Activated T-helper 17 cell treated with anti-CD3 and anti-CD28 coated beads, Interleukin-2, amount 50 U/mL, for 72 hours (primary cell): ENCODE results near the gene ADIRF. TPM values are rescaled to one million over a fixed set of nuclear protein-coding genes. Genes with fewer than 3 reads are reported as not detected.
"Not testable (repeated sequence)": the region's sequence is repeated elsewhere in the genome, so short reads cannot be mapped to it uniquely, and the experiment has no call there.

Source experiments
- ATAC-seq: fragments of 150-1000 bp; cut with Tn5 transposase; replicated peaks from 2 replicates; pipeline ENCODE4 v1.10.0; 2021; ENCODE audit warnings: mild to moderate bottlenecking, moderate library complexity
- H3K27ac Mint-ChIP-seq: one replicate; pipeline ENCODE4 v1.8.0; 2022; ENCODE audit warnings: mixed read lengths
- H3K27me3 Mint-ChIP-seq: one replicate; pipeline ENCODE4 v1.8.0; 2022; ENCODE audit warnings: mixed read lengths
- H3K36me3 Mint-ChIP-seq: one replicate; pipeline ENCODE4 v1.8.0; 2022; ENCODE audit warnings: low read depth, mild to moderate bottlenecking, mixed read lengths
- H3K4me1 Mint-ChIP-seq: one replicate; pipeline ENCODE4 v1.8.0; 2022; ENCODE audit warnings: mixed read lengths
- H3K4me3 Mint-ChIP-seq: one replicate; pipeline ENCODE4 v1.8.0; 2022; ENCODE audit warnings: mild to moderate bottlenecking, mixed read lengths
- H3K9me3 Mint-ChIP-seq: one replicate; pipeline ENCODE4 v1.8.0; 2022; ENCODE audit warnings: mixed read lengths
- total RNA-seq, 2 donors: library from RNA; stranded (reverse); gene quantifications; one replicate each; pipeline ENCODE4 v1.2.3, GENCODE V29; 2022

ADIRF gene
- total RNA-seq, 2 donors from 2014 or later: not detected

GRCh38 chr10:87007124-87007523 lies 38.8 kb downstream of the ADIRF start:
- not testable (repeated sequence) for H3K27ac Mint-ChIP-seq, H3K27me3 Mint-ChIP-seq, H3K9me3 Mint-ChIP-seq, H3K36me3 Mint-ChIP-seq, ATAC-seq, H3K4me1 Mint-ChIP-seq, H3K4me3 Mint-ChIP-seq

DNA sequence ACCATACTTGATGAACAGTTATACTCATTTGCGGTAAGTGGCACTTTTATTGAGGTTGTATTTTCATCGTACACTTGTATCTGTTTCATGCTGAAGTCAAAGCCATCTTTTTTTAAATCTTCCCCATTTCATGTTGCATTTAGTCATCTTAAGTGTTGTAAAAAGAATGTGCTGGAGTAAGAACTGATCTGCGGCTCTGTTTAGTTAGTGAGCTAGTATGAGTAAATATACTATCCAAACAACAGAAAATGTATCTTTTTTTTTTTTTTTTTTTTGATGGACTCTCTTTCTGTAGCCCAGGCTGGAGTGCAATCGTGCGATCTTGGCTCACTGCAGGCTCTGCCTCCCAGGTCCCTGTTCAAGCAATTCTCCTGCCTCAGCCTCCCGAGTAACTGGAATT lies 39.4 kb downstream of the ADIRF start:
- H3K36me3 Mint-ChIP-seq, H3K4me3 Mint-ChIP-seq, H3K27ac Mint-ChIP-seq, H3K9me3 Mint-ChIP-seq, H3K4me1 Mint-ChIP-seq, ATAC-seq, H3K27me3 Mint-ChIP-seq: not testable (repeated sequence)

DNA sequence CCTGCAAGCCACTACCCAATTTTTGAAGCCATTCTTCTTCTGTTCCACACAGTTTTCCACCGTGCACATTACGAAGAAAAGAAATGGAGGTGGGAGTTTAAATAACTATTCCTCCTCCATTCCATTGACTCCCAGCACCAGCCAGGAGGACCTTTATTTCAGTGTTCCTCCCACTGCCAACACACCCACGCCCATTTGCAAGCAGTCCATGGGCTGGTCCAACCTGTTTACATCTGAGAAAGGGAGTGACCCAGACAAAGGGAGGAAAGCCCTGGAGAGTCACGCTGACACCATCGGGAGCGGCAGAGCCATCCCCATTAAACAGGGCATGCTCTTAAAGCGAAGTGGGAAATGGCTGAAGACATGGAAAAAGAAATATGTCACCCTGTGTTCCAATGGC lies 40.0 kb downstream of the ADIRF start:
- H3K4me3 Mint-ChIP-seq, H3K27ac Mint-ChIP-seq, H3K4me1 Mint-ChIP-seq, H3K27me3 Mint-ChIP-seq, ATAC-seq, H3K9me3 Mint-ChIP-seq, H3K36me3 Mint-ChIP-seq: not testable (repeated sequence)

GRCh38 chr10:87009134-87009696 lies 40.9 kb downstream of the ADIRF start:
- not testable (repeated sequence) for H3K4me3 Mint-ChIP-seq, H3K9me3 Mint-ChIP-seq, H3K36me3 Mint-ChIP-seq, H3K27me3 Mint-ChIP-seq, H3K27ac Mint-ChIP-seq, H3K4me1 Mint-ChIP-seq, ATAC-seq

- not testable (repeated sequence) for H3K36me3 Mint-ChIP-seq, H3K27ac Mint-ChIP-seq, H3K27me3 Mint-ChIP-seq, ATAC-seq, H3K4me3 Mint-ChIP-seq, H3K9me3 Mint-ChIP-seq, H3K4me1 Mint-ChIP-seq
Measured at GRCh38 chr10:87013528-87013927, 45.2 kb downstream of the ADIRF start.

DNA sequence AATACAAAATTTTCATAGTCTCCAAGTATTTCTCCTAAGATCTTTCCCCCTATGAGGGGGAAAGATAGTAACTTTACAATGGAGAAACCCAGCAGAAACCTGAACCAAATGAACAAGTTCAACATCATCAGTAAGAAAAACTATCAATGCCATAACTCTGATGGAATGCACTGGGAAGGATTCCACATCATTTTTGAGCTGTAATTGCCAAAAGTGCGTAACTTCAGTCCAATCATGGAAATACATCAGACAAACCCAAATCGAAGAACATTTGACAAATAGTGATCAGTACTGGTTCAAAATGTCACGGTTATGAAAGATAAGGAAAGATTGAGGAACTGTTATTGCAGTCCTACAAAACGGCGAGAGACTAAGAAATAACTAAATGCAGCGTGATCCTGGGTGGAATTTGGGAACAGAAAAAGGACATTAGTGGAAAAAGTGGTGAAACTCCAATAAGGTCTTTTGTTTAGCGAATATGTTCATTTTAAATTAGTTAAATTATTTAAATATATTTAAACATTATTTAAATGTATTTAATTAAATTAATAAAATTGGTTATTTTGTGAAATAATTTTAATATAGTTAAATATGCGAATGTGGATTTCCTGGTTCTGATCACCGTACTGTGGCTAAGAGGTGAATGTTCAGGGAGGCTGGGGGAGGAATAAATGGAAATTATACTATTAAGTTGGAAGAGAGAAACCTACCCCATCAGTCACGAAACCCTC lies 46.9 kb downstream of the ADIRF start:
- not testable (repeated sequence) for H3K27ac Mint-ChIP-seq, H3K9me3 Mint-ChIP-seq, H3K36me3 Mint-ChIP-seq, H3K27me3 Mint-ChIP-seq, ATAC-seq, H3K4me3 Mint-ChIP-seq, H3K4me1 Mint-ChIP-seq

DNA sequence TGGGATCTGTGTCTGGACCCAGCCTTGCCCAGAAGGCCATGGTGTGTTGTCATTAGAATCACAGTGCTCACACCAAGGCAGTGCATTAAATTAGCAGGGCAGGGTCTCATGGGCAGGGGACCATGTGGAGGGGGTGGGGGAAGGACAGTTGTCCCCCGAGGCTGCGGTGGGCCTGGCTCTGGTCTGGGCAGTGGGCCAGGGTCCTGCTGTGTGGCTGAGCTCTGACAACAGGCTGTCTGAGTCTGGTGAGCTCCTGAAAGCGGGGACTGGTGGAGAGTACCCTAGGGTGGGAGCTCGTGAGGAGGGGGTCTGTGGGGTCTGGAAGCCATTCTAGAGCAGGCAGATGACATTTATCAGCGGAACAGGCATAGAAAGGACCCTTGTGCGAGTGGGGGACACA lies 49.8 kb downstream of the ADIRF start:
- H3K4me1 Mint-ChIP-seq, ATAC-seq, H3K4me3 Mint-ChIP-seq, H3K27ac Mint-ChIP-seq, H3K9me3 Mint-ChIP-seq, H3K36me3 Mint-ChIP-seq, H3K27me3 Mint-ChIP-seq: not testable (repeated sequence)

- H3K36me3 Mint-ChIP-seq, H3K4me3 Mint-ChIP-seq, H3K27ac Mint-ChIP-seq, H3K4me1 Mint-ChIP-seq, H3K27me3 Mint-ChIP-seq, ATAC-seq, H3K9me3 Mint-ChIP-seq: not testable (repeated sequence)
Measured at GRCh38 chr10:87019066-87019465, 50.8 kb downstream of the ADIRF start.

- not testable (repeated sequence) for H3K36me3 Mint-ChIP-seq, ATAC-seq, H3K4me1 Mint-ChIP-seq
Measured at GRCh38 chr10:87019504-87019903, 51.2 kb downstream of the ADIRF start.

DNA sequence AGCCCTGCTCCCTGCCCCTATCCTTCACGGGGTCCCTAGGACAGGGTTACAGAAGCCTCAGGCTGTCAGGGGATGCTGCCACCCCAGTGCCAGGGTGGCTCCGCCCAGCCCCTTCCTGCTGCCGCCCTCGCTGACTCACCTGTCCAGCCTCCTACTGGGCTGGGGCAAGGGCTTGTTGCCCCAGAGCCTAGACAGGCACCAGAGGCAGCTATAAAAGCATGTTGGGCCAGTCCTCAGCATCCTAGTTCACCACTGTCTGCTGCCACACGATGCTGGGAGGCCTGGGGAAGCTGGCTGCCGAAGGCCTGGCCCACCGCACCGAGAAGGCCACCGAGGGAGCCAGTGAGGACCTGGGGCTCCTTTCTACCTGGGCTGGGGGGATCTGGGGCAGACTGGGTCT lies 51.8 kb downstream of the ADIRF start, which contains the start of gene FAM25A:
FAM25A (plus strand) TSS at position 239 of the 400 bp plus-strand sequence; CDS start at position 270, 31 bp downstream.
- H3K27me3 Mint-ChIP-seq, H3K27ac Mint-ChIP-seq, H3K4me3 Mint-ChIP-seq, H3K36me3 Mint-ChIP-seq, H3K4me1 Mint-ChIP-seq, H3K9me3 Mint-ChIP-seq, ATAC-seq: not testable (repeated sequence)

More at GRCh38 chr10:87019504-87019903, 51.2 kb downstream of the ADIRF start:
- H3K9me3 Mint-ChIP-seq, H3K4me3 Mint-ChIP-seq, H3K27me3 Mint-ChIP-seq, H3K27ac Mint-ChIP-seq: not testable (repeated sequence)

Other genes starting within 250 kb of the ADIRF start
- gene BMPR1A, start 211.9 kb upstream of the ADIRF start, total RNA-seq: 10 to 100 TPM; 11.1 to 14.4 TPM
- gene MMRN2, start 10.9 kb upstream of the ADIRF start, total RNA-seq: under 1 TPM in 1 of 2 donors, not detected in 1; 0.98 TPM
- not detected for gene SNCG, start 9.9 kb upstream of the ADIRF start, total RNA-seq
- gene FAM25A, start 51.8 kb downstream of the ADIRF start, total RNA-seq: not detected
- gene GLUD1, start 126.4 kb downstream of the ADIRF start, total RNA-seq: 100 to 1,000 TPM; 134 to 176 TPM
- 10 to 100 TPM; 27.6 to 41.5 TPM for gene SHLD2, start 126.7 kb downstream of the ADIRF start, total RNA-seq